ENCODE measurements around the gene GLI1.

- no peak for TF ChIP-seq POLR2A (IDR thresholded peaks at IDR 0.05; ENCODE audit: low read depth, low read length)
- no peak for TF ChIP-seq TAF1 (IDR thresholded peaks at IDR 0.05; ENCODE audit: borderline replicate concordance, low read depth, low read length)
Measured at GRCh38 chr12:57515934-57516541, 56.5 kb downstream of the GLI1 start.

Data from GM12892 (cell line).